Measurements from ENCODE around the gene UNCX.

GRCh38 chr7:1264345-1265280, 31.9 kb downstream of the UNCX start:
- TF ChIP-seq CTCF (IDR thresholded peaks at IDR 0.05; ENCODE audit: insufficient read depth, low read length, poor library complexity, severe bottlenecking) (no peak), EZH2phosphoT487 (conservative IDR thresholded peaks at IDR 0.05; ENCODE audit: low read length) (no peak)
